PC-3 (cell line): ENCODE results near the gene ASIC3.

Experiments used
- CTCF ChIP-seq: fragments of 300-600 bp; sonication (generic); conservative IDR thresholded peaks from 2 replicates; pipeline ENCODE4 v1.5.1; 2017; ENCODE audit warnings: antibody characterized with exemption, low read depth, mild to moderate bottlenecking, low read length
- EZH2 ChIP-seq: fragments of 300-600 bp; sonication (generic); IDR thresholded peaks from one replicate; pipeline ENCODE4 v1.6.1; 2017; ENCODE audit warnings: antibody characterized with exemption, mild to moderate bottlenecking, low read length; ENCODE audit not compliant: unreplicated experiment

- TF ChIP-seq CTCF (no peak), EZH2 (no peak)
Measured at GRCh38 chr7:151056666-151057505, 8.6 kb downstream of the ASIC3 start.
